Measurements from ENCODE around the gene RPS19BP1.
A peak's percentile ranks its signal among the peaks of the same experiment; 100 is the strongest.

DNA sequence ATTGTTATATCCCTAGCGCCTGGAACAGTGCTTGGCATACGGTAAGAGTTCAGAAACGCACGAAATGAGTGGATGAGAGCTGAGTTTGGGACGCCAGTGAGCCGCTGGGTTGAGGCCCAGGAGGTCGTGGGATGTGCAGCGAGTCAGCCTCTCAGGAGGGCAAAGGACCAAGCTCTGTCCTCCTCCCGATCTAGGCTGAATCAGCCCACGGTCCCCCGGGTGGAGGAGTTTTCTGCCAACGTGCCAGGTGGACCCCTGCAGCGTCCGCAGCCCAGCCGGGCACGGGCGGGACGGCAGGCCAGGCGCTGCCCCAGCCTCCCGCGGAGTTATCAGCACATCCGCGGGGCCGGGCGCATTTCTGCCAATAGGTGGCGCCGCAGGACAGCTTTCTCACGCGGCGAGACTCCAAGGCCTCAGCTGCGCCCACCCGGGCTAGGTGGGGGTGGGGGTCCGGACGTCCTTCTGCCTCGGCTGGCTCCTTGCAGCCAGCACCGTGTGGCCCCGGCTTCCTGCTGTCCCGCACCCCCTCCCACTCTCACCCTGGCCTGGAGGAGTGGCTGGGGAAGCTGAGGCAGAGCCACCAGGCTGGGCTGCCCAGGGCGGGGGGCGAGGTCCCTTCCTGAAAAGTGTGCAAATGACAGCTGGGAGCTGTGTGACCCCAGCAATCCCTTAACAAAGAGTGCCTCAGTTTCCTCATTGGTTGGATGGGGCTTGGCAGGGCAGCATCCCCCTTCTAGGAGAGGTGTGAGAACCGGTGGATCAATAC lies 2.2 kb upstream of the RPS19BP1 start:
- TF ChIP-seq, protein P1, sequence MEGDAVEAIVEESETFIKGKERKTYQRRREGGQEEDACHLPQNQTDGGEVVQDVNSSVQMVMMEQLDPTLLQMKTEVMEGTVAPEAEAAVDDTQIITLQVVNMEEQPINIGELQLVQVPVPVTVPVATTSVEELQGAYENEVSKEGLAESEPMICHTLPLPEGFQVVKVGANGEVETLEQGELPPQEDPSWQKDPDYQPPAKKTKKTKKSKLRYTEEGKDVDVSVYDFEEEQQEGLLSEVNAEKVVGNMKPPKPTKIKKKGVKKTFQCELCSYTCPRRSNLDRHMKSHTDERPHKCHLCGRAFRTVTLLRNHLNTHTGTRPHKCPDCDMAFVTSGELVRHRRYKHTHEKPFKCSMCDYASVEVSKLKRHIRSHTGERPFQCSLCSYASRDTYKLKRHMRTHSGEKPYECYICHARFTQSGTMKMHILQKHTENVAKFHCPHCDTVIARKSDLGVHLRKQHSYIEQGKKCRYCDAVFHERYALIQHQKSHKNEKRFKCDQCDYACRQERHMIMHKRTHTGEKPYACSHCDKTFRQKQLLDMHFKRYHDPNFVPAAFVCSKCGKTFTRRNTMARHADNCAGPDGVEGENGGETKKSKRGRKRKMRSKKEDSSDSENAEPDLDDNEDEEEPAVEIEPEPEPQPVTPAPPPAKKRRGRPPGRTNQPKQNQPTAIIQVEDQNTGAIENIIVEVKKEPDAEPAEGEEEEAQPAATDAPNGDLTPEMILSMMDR (IDR thresholded peaks at IDR 0.05 in 2 of 3, conservative IDR thresholded peaks at IDR 0.05 in 1 of 3; ENCODE audit: borderline replicate concordance in 1 of 3, insufficient read depth in 1 of 3, low read depth in 2 of 3, low read length in 2 of 3): peak in 2 of 3 experiments; percentile 82 to 89; a peak in 4 of 6 replicates
- TF ChIP-seq POLR2A (IDR thresholded peaks at IDR 0.05; ENCODE audit: borderline replicate concordance, extremely low read depth, insufficient read depth, insufficient read length) (no peak), EZH2 (IDR thresholded peaks at IDR 0.05) (no peak), SP1 (IDR thresholded peaks at IDR 0.05; ENCODE audit: low read depth) (no peak), ZFX (IDR thresholded peaks at IDR 0.05) (peak; percentile 36; the same call in 1 of the 2 replicates)
